Fibroblast of lung (primary cell): Measurements from ENCODE around the gene RAD18. TPM values are rescaled to one million over a fixed set of nuclear protein-coding genes. Genes with fewer than 3 reads are reported as not detected.

Experiments
- DNase-seq, 2 donors: peaks; one replicate each; pipeline versions ENCODE4 v3.0.0 to v3.0.0-alpha.2; 2010; ENCODE audit warnings: low read depth in 2 of 2
- H2AFZ ChIP-seq: 2 replicates; pipeline ENCODE4 v1.5.1; 2012; ENCODE audit warnings: low read length, control low read depth, inconsistent platforms
- H3K27ac ChIP-seq: 2 replicates; pipeline ENCODE4 v1.5.1; 2011; ENCODE audit warnings: low read length, control low read depth; ENCODE audit not compliant: insufficient read depth
- H3K27me3 ChIP-seq: 2 replicates; pipeline ENCODE4 v1.5.1; 2011; ENCODE audit warnings: mild to moderate bottlenecking, low read length; ENCODE audit not compliant: control insufficient read depth, insufficient read depth
- H3K36me3 ChIP-seq: 2 replicates; pipeline ENCODE4 v1.5.1; 2011; ENCODE audit warnings: low read length; ENCODE audit not compliant: control insufficient read depth, insufficient read depth
- H3K4me1 ChIP-seq: 2 replicates; pipeline ENCODE4 v1.5.1; 2011; ENCODE audit warnings: low read length; ENCODE audit not compliant: control insufficient read depth, insufficient read depth; ENCODE audit errors: extremely low read depth
- H3K4me2 ChIP-seq: 2 replicates; pipeline ENCODE4 v1.5.1; 2011; ENCODE audit warnings: low read length, control low read depth; ENCODE audit not compliant: insufficient read depth; ENCODE audit errors: extremely low read depth
- H3K4me3 ChIP-seq, 4 experiments: fragments of 200-600 bp in 1 of 4; sonication (generic) in 1 of 4; replicated peaks in 1 of 4; 2 replicates each; pipeline ENCODE4 v1.5.1; 2011 to 2016; ENCODE audit warnings: low read length in 4 of 4, low read depth in 3 of 4, mild to moderate bottlenecking in 3 of 4, control low read depth in 2 of 4, inconsistent platforms in 1 of 4, mixed read lengths in 1 of 4; ENCODE audit not compliant: insufficient read depth in 1 of 4; ENCODE audit errors: control extremely low read depth in 1 of 4
- H3K79me2 ChIP-seq: 2 replicates; pipeline ENCODE4 v1.5.1; 2012; ENCODE audit warnings: mild to moderate bottlenecking, low read length, inconsistent platforms; ENCODE audit not compliant: control insufficient read depth, insufficient read depth
- H3K9ac ChIP-seq: 2 replicates; pipeline ENCODE4 v1.5.1; 2011; ENCODE audit warnings: mild to moderate bottlenecking, low read length, control low read depth; ENCODE audit not compliant: insufficient read depth
- H3K9me3 ChIP-seq: 2 replicates; pipeline ENCODE4 v1.5.1; 2012; ENCODE audit warnings: low read depth, low read length; ENCODE audit not compliant: control insufficient read depth, insufficient read depth
- H4K20me1 ChIP-seq: 2 replicates; pipeline ENCODE4 v1.5.1; 2011; ENCODE audit warnings: low read length; ENCODE audit not compliant: control insufficient read depth, insufficient read depth; ENCODE audit errors: extremely low read depth
- EZH2 ChIP-seq: IDR thresholded peaks from 2 replicates; pipeline ENCODE4 v1.5.1; 2012; ENCODE audit warnings: low read length, control low read depth, mild to moderate bottlenecking; ENCODE audit errors: missing control alignments
- polyA plus RNA-seq, 2 donors: library from polyadenylated mRNA; depleted of rRNA in 1 of 2; stranded (reverse) in 1 of 2; unstranded in 1 of 2; fragments of >200 nt; gene quantifications; 2 replicates each; pipeline ENCODE4 v1.2.1, GENCODE V29; 2011 to 2012; ENCODE audit warnings: missing spikeins in 1 of 2
- total RNA-seq: library from RNA; depleted of rRNA; stranded (reverse); fragments of >200 nt; gene quantifications from 2 replicates; pipeline ENCODE4 v1.2.1, GENCODE V29; 2014
- TF ChIP-seq, protein P1 (sequence below), 2 donors: IDR thresholded peaks in 1 of 2; conservative IDR thresholded peaks in 1 of 2; 1 replicate in 1 of 2; 2 replicates in 1 of 2; pipeline ENCODE4 v1.5.1; 2011 to 2012; ENCODE audit warnings: low read length in 2 of 2, control low read depth in 1 of 2, inconsistent platforms in 1 of 2, low read depth in 1 of 2, mild to moderate bottlenecking in 1 of 2

Gene RAD18
- total and polyA plus RNA-seq, 2 donors (not counting 1 experiment from before 2014, with no cell fraction given) = 6.1 to 9.9 TPM

GRCh38 chr3:8937064-8938020 is 25.9 kb downstream of the RAD18 start:
- Histone ChIP-seq H3K4me1 (peaks cover 7% of the 10 kb centered on the region), H3K9ac (no peak overlapping the region), H3K79me2 (no peaks in the 10 kb centered on the region), H4K20me1 (no peaks in the 10 kb centered on the region), H3K4me2 (peak overlapping the region; percentile 56), H3K27me3 (no peaks in the 10 kb centered on the region), H3K4me3 (no peak overlapping the region), H2AFZ (no peak overlapping the region), H3K27ac (peak overlapping the region; percentile 69), H3K9me3 (no peaks in the 10 kb centered on the region), H3K36me3 (peaks cover 2% of the 10 kb centered on the region)
- peak; percentile 49 to 93 for DNase-seq
- TF ChIP-seq, protein P1, sequence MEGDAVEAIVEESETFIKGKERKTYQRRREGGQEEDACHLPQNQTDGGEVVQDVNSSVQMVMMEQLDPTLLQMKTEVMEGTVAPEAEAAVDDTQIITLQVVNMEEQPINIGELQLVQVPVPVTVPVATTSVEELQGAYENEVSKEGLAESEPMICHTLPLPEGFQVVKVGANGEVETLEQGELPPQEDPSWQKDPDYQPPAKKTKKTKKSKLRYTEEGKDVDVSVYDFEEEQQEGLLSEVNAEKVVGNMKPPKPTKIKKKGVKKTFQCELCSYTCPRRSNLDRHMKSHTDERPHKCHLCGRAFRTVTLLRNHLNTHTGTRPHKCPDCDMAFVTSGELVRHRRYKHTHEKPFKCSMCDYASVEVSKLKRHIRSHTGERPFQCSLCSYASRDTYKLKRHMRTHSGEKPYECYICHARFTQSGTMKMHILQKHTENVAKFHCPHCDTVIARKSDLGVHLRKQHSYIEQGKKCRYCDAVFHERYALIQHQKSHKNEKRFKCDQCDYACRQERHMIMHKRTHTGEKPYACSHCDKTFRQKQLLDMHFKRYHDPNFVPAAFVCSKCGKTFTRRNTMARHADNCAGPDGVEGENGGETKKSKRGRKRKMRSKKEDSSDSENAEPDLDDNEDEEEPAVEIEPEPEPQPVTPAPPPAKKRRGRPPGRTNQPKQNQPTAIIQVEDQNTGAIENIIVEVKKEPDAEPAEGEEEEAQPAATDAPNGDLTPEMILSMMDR (conservative IDR thresholded peaks at IDR 0.05 in 1 of 2, IDR thresholded peaks at IDR 0.05 in 1 of 2; ENCODE audit: low read depth in 1 of 2, low read length in 2 of 2) = no peak
- TF ChIP-seq EZH2 = no peak

DNA sequence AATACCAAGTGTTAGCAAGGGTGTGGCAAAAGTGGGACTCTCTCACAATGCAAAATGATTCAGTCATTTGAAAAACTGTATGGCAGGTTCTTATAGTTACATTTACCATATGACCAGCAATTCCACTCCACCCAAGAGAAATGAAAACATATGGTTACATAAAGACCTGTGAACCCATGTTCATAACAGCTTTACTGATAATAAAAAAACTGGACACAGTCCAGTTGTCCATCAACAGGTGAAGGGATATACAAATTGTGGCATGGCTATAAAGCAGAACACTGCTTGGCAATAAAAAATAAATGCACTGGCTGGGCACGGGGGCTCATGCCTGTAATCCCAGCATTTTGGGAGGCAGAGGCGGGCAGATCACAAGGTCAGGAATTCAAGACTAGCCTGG is 30.8 kb downstream of the RAD18 start:
- Histone ChIP-seq H3K27ac (no peak overlapping the region), H3K27me3 (no peaks in the 10 kb centered on the region), H3K36me3 (no peaks in the 10 kb centered on the region), H2AFZ (no peak overlapping the region), H3K4me1 (peaks cover 5% of the 10 kb centered on the region), H3K9ac (no peak overlapping the region), H3K4me2 (no peak overlapping the region), H3K9me3 (no peaks in the 10 kb centered on the region), H3K79me2 (no peaks in the 10 kb centered on the region), H3K4me3 (no peak overlapping the region), H4K20me1 (no peaks in the 10 kb centered on the region)
- no peak for DNase-seq
- no peak for TF ChIP-seq EZH2
- TF ChIP-seq, protein P1 (conservative IDR thresholded peaks at IDR 0.05 in 1 of 2, IDR thresholded peaks at IDR 0.05 in 1 of 2; ENCODE audit: low read depth in 1 of 2, low read length in 2 of 2) = no peak

GRCh38 chr3:8931342-8931741 is 31.9 kb downstream of the RAD18 start:
- Histone ChIP-seq H3K27me3 (no peaks in the 10 kb centered on the region), H3K79me2 (no peaks in the 10 kb centered on the region), H3K4me1 (peaks cover under 1% of the 10 kb centered on the region), H3K4me2 (peak overlapping the region; percentile 52), H2AFZ (no peak overlapping the region), H3K27ac (no peak overlapping the region), H3K9me3 (no peaks in the 10 kb centered on the region), H3K4me3 (no peak overlapping the region), H3K36me3 (no peaks in the 10 kb centered on the region), H3K9ac (no peak overlapping the region), H4K20me1 (no peaks in the 10 kb centered on the region)
- TF ChIP-seq, protein P1 (conservative IDR thresholded peaks at IDR 0.05 in 1 of 2, IDR thresholded peaks at IDR 0.05 in 1 of 2; ENCODE audit: low read depth in 1 of 2, low read length in 2 of 2) = no peak
- TF ChIP-seq EZH2 = no peak
- no peak for DNase-seq
